Tibial nerve (tissue), 4 donors: ENCODE measurements around the gene ZNF618.

ENCODE experiments used
- EP300 ChIP-seq, 2 donors: sonication (generic); formaldehyde crosslinking; IDR thresholded peaks; one replicate each; pipeline ENCODE4 v1.6.1; 2017; ENCODE audit warnings: antibody characterized with exemption in 2 of 2, mild to moderate bottlenecking in 1 of 2
- POLR2A ChIP-seq, 2 donors: fragments of 450-650 bp; IDR thresholded peaks; one replicate each; pipeline ENCODE4 v1.6.1; 2017; ENCODE audit warnings: antibody characterized with exemption in 2 of 2, mild to moderate bottlenecking in 2 of 2, moderate library complexity in 2 of 2
- TF ChIP-seq, protein P1 (sequence below), 5 experiments: fragments of 200-600 bp in 3 of 5; fragments of 450-650 bp in 2 of 5; sonication (generic) in 3 of 5; IDR thresholded peaks; one replicate each; pipeline ENCODE4 v1.5.1; 2016 to 2019; ENCODE audit warnings: antibody characterized with exemption in 5 of 5, mild to moderate bottlenecking in 3 of 5, moderate library complexity in 2 of 5

DNA sequence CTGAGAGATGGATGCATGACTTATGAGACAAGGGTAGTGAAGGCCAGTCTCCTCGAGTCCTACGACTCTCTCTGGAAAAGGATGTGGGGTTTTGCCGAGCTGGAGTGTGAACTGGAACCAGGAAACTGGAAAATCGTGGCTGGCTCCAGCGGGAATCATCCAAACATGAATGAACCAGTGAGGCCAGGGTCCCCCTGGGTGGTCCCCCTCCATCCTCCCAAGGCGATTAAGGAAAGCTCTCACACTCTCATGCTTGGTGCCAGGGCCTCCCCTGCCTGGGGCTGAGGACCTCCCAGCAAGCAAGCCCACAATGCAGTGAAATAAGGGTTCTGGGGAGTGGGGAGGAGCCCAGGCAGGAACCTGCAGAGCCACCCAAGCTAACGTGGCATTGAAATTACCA is 211.6 kb downstream of the ZNF618 start:
- TF ChIP-seq, protein P1, sequence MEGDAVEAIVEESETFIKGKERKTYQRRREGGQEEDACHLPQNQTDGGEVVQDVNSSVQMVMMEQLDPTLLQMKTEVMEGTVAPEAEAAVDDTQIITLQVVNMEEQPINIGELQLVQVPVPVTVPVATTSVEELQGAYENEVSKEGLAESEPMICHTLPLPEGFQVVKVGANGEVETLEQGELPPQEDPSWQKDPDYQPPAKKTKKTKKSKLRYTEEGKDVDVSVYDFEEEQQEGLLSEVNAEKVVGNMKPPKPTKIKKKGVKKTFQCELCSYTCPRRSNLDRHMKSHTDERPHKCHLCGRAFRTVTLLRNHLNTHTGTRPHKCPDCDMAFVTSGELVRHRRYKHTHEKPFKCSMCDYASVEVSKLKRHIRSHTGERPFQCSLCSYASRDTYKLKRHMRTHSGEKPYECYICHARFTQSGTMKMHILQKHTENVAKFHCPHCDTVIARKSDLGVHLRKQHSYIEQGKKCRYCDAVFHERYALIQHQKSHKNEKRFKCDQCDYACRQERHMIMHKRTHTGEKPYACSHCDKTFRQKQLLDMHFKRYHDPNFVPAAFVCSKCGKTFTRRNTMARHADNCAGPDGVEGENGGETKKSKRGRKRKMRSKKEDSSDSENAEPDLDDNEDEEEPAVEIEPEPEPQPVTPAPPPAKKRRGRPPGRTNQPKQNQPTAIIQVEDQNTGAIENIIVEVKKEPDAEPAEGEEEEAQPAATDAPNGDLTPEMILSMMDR (IDR thresholded peaks at IDR 0.05) = no peak
- TF ChIP-seq POLR2A (IDR thresholded peaks at IDR 0.05) (no peak), EP300 (IDR thresholded peaks at IDR 0.05) (no peak)
